HG02938 (cell line): ENCODE results near the gene ESRRB.

ENCODE experiments used
- ATAC-seq: cut with Tn5 transposase; IDR thresholded peaks from one replicate; pipeline ENCODE4 v1.9.1; 2021; ENCODE audit warnings: mild to moderate bottlenecking, moderate library complexity; ENCODE audit not compliant: unreplicated experiment

ESRRB gene

GRCh38 chr14:76375947-76376404, at the start of gene ESRRB:
Gene ESRRB (plus strand): TSS chr14:76376137. CDS start chr14:76376402, 265 bp downstream.
- ATAC-seq: no peak

DNA sequence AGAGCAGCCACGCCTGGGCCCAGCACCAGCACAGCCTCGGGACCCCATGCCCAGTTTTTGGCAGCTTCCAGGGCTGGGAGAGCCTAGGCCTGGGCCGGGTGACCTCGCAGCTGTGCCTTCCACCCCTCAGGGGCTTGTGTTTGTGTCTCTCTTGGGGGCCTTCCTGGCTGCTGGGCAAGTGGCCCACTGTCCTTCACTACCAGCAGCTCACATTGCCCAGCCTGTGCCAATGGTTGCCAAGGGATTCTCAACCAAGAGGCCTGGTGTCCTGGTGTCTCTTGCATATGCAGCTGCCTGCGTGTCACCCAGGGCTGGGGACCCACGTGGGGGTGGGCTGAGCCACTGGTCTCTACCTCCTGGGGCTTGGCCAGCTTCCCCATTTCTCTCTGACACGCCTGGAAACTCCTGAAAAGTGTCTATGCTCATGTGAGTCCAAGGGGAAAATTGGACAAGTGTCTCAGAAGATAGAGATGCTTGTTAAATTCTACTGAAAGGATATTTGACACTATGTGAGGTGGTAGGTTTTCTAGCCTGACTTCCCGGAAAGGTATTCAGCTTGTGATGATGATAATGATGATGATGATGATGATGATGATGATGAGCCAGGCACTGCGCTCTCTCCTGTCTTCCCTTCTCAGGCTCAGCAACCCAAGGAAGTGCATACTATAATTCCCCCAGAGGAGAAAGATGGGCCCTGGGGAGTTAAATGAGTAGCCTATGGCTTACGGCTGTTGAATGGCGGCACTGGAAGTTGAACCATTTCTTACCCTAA, 48.8 kb upstream of the ESRRB start:
- no peak for ATAC-seq

DNA sequence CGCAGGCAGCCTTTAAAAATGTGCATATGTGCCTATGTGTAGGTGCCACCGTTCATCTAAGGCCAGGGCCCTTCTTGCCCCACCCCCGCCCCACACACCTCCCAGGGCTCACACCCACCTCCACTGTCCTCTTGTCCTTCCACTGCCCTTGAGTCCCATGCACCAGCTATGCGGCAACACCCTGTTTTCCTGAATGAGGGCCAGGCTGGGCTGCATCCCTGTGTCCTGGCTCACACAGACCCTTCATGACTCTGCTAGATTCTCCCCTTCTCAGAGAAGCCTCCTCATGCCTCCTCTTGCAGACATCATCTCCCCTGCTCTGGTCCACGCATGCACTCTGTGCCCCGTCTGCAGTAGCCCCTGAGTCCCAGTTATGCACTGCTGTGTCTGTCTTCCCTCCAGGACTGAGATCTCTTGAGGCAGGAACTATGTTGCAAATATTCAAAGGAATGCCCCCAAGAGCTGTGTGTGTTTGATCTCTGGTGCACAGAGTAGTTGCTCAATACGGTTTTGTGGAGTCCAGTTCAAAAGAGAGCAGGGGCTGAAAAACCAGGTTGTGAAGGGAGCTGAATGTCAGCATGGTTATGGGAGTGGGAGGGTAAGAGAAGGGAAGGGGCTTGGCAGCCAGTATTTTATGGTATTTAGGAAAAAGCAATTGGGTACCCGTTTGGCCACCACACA, 47.3 kb upstream of the ESRRB start:
- ATAC-seq: no peak

- ATAC-seq: no peak
These were observed 46.6 kb upstream of the ESRRB start for GRCh38 chr14:76329154-76329928.

GRCh38 chr14:76329951-76330350, 46.0 kb upstream of the ESRRB start:
- ATAC-seq: no peak

DNA sequence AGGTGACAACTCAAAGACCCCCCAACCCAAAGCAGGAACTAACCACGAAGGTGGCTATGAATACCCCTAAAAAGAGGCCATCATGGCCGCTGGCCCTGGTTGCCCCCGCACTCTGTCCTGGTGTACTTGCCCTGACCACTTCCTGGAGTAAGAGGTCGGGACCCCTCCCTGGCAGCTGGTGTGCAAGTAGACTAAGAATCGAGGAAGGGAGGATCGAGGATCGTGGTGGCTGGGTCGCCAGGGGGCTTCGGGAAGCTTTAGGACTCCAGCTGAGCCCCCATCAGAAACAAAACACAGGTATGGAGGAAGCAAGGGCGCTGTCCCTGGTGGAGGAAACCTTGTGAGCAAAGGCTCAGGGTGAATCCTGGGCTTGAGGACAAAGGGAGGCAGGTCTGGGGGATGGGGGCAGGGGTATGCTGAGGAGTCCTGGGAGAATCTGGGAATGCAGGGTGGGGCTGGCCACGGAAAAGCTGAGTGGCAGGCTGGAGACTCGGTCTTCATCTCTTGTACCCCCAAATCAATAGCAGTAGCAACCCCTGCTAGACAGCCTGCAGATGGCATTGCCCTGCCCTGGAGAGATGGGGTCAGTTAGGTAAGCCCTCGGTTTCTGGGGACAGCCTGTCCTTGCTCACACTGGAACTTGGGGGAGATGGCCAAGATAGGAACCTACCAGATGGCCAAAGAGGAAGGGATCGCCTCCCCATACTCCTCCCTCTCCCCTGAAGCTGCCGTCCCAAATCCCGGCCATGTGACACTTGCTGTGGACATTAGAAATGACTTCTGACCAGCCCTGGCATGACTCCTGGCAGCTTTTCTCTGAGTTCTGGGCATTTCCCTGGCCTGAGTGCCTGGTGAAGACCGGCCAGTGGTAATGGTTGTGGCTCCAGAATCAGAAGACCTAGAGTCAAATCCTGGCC, 45.3 kb upstream of the ESRRB start:
- ATAC-seq: no peak

- no peak for ATAC-seq
These were observed 44.5 kb upstream of the ESRRB start for GRCh38 chr14:76331328-76332011.

DNA sequence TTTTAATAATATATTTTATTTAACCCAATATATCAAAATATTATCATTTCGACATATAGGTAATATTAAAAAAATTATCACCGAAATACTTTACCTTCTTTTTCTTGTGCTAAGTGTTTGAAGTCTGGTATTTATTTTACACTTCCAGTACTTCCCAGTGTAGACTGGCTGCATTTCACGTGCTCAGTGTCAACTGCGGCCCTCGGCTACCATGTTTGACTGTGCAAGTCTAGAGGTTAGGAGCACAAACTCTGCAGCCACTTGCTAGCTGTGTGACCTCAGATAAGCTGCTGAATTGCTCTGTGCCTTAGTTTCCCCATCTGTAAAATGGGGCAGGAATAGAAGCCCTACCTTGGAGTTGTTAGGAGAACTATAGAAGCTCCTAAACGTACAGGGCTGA, 42.3 kb upstream of the ESRRB start:
- ATAC-seq: no peak

DNA sequence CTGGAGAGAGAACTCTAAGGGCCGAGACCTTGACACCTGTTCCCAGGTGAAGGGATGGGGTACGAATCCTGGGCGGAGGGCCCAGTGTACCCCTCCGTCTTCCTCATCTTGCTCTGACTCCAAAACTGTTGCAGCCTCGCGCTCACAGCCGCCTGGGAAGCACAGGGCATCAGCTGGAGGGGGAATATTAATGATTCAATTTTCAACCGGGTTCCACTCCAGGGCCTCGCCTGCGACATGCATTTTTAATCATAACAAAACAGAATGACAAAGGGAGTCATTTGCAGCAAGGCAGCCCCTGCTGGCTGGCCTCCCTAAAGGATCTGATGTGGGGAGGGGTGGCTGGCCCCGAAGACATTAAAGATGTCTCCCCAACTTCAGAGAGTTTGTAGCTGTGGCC, 41.6 kb upstream of the ESRRB start:
- ATAC-seq: no peak

- no peak for ATAC-seq
These were observed 39.1 kb upstream of the ESRRB start for GRCh38 chr14:76336876-76337275.

- ATAC-seq: no peak
These were observed 38.0 kb upstream of the ESRRB start for GRCh38 chr14:76337635-76338545.

DNA sequence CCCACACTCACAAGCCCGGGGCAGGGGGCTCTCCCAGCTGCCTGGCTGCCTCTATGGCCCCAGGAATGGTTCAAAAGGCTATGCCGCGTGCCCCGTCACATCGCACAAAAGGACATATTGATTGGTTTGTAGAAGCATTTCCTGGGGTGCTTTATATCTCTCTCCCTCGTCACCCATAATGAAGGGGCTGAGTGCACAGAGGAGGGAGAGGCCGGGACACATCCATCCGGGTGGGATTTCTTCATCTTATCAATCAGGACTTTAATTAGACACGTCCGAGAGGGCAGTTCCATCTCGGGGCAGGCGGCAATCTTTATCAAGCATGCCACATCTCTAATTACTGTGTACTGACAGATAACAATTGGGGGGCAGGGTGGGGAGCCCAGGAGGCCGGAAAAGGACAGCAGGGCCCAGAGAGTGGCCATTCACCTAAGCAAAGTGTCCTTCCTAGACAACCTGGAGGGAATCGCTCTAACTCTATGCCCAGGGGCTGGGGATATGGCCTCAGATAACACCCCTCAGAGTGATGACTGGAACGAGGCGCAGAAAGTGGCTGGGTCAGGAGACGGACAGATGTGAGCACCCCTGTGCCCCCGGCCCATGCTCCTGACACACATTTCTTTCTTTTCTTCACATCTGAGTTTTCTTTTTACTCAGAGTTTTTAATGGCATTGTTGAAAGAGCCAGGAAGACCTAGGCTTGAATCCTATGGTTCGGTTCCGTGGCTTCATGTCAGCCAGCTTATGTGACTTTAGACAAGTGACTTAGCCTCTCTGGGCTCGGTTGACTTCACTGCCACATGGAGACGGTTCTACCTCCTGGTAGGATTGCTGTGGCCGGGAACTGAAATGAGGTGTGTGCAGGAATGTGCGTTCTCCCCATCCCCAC, 36.0 kb upstream of the ESRRB start:
- ATAC-seq: no peak

GRCh38 chr14:76343386-76343785, 32.6 kb upstream of the ESRRB start:
- no peak for ATAC-seq

DNA sequence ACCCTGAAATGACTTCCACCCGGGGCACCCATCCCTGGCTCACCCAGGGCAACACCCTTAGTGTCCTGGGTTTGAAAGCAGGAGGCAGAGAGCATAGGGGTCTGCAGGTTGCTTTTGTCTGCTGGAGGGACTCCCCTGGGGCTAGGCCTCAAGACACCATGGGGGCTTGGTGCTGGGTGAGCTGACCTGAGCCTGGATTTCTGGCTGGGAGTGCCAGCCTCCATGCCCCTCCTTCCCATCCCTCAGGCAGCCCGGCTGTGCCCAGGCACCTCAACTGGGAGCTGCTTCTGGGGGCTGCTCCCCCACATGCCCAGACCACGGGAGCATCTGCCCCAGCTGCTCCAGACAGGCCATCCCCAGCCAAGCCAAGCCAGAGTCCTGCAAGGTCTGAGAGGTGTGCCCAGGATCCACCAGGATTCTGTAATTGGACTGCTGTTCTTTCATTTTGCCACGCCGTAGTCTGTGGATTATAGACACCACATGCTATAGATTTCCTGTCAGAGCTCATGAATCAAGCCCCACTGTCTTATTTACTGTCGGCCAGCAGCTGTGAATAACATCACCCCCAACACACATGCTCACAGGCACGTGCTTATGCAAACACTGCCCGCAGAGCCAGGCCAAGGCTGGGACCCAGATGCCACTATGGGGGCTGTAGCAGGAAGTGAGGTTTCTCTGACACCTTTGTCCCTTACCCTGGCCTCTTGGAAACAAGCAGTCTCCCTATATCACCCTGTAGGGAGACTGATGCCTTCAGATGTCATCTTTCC, 29.4 kb upstream of the ESRRB start:
- no peak for ATAC-seq

DNA sequence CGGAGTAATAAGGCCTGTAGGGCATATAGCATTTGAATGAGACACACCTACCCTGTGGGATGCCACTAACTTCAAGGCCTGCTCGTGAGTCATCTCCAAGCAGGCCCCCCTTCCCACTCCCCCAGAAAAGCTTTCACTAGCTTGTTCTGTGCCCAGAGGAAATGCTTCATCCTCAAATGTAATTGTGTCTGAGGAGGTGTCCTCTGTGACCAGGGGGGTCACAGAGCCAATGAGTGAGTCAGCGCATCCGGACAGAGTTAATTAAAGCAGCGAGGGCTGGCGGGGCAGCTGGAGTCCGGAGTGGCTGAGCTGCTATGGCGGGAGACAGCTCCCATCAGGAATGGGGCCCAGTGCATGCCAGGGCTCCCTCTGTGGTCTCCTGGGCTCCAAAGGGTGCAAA, 27.0 kb upstream of the ESRRB start:
- no peak for ATAC-seq

- no peak for ATAC-seq
These were observed 25.9 kb upstream of the ESRRB start for GRCh38 chr14:76349993-76350392.

DNA sequence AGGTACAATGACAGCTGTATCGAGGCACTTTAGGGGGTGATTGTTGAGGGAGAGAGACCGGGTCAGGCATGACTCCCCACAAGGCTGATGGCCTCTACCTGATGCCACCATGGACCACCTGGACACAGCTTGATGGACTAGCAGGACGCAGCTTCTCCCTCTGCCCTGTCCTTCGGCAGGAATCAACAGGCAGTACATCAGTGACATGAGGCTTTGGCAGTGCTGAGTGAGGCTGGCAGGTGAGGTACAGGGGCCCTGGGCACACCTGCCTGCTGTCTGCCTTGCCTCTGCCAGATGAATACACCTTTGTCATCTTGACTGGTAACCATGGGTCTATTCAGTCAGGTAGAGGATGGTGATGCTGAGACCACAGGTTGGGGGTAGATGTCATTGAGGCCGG, 25.3 kb upstream of the ESRRB start:
- no peak for ATAC-seq
